NCI-H128 (cell line): ENCODE data around the gene ZNF594.
"Not testable (repeated sequence)": the region's sequence is repeated elsewhere in the genome, so short reads cannot be mapped to it uniquely, and the experiment has no call there.

Experiments used
- DNase-seq: peaks from one replicate; lab custom pipeline; 2025; ENCODE audit not compliant: unreplicated experiment; lab: John Stamatoyannopoulos, UW

The ZNF594 gene

GRCh38 chr17:5203178-5203907 is 11.7 kb upstream of the ZNF594 start:
- DNase-seq = no peak

GRCh38 chr17:5201011-5201410 is 9.3 kb upstream of the ZNF594 start:
- DNase-seq = no peak

- DNase-seq = no peak
Measured at GRCh38 chr17:5200360-5200759, 8.7 kb upstream of the ZNF594 start.

GRCh38 chr17:5198472-5198871 is 6.8 kb upstream of the ZNF594 start:
- DNase-seq = no peak

- no peak for DNase-seq
Measured at GRCh38 chr17:5194346-5194745, 2.7 kb upstream of the ZNF594 start.

GRCh38 chr17:5184288-5184687 is 7.4 kb downstream of the ZNF594 start:
- DNase-seq = no peak

- DNase-seq = no peak
Measured at GRCh38 chr17:5183410-5183793, 8.3 kb downstream of the ZNF594 start.

GRCh38 chr17:5182597-5183409 is 8.9 kb downstream of the ZNF594 start:
- no peak for DNase-seq

- DNase-seq = no peak
Measured at GRCh38 chr17:5181509-5182305, 10.0 kb downstream of the ZNF594 start.

GRCh38 chr17:5179003-5179402 is 12.7 kb downstream of the ZNF594 start:
- no peak for DNase-seq

GRCh38 chr17:5175027-5175426 is 16.6 kb downstream of the ZNF594 start:
- not testable (repeated sequence) for DNase-seq

GRCh38 chr17:5165791-5166564 is 25.7 kb downstream of the ZNF594 start:
- not testable (repeated sequence) for DNase-seq

- DNase-seq = no peak
Measured at GRCh38 chr17:5164436-5164835, 27.2 kb downstream of the ZNF594 start.

GRCh38 chr17:5161793-5162192 is 29.9 kb downstream of the ZNF594 start:
- not testable (repeated sequence) for DNase-seq

GRCh38 chr17:5160702-5161101 is 31.0 kb downstream of the ZNF594 start:
- not testable (repeated sequence) for DNase-seq

GRCh38 chr17:5146122-5146521 is 45.5 kb downstream of the ZNF594 start:
- not testable (repeated sequence) for DNase-seq

- not testable (repeated sequence) for DNase-seq
Measured at GRCh38 chr17:5142877-5143276, 48.8 kb downstream of the ZNF594 start.

- DNase-seq = no peak
Measured at GRCh38 chr17:5139458-5139732, 52.3 kb downstream of the ZNF594 start.

- DNase-seq = no peak
Measured at GRCh38 chr17:5138616-5139457, 52.8 kb downstream of the ZNF594 start.

GRCh38 chr17:5138198-5138544 is 53.5 kb downstream of the ZNF594 start:
- not testable (repeated sequence) for DNase-seq
